KMS-11 (cell line): ENCODE data around the gene BEAN1.

ENCODE experiments used
- H2AFZ ChIP-seq: fragments of 200-600 bp; sonication (generic); 2 replicates; pipeline ENCODE4 v1.6.1; 2016; ENCODE audit warnings: antibody characterized with exemption, mixed run types, low read depth
- H3K27ac ChIP-seq: fragments of 200-600 bp; sonication (generic); 2 replicates; pipeline ENCODE4 v1.6.1; 2016; ENCODE audit warnings: mild to moderate bottlenecking, mixed run types
- H3K27me3 ChIP-seq: fragments of 200-600 bp; sonication (generic); 2 replicates; pipeline ENCODE4 v1.6.1; 2017; ENCODE audit warnings: mild to moderate bottlenecking, low read depth, mixed run types, moderate library complexity; ENCODE audit not compliant: insufficient read depth
- H3K36me3 ChIP-seq: fragments of 200-600 bp; sonication (generic); 2 replicates; pipeline ENCODE4 v1.6.1; 2017; ENCODE audit warnings: mild to moderate bottlenecking, mixed run types; ENCODE audit not compliant: insufficient read depth
- H3K4me1 ChIP-seq: fragments of 200-600 bp; sonication (generic); 2 replicates; pipeline ENCODE4 v1.6.1; 2016; ENCODE audit warnings: mild to moderate bottlenecking, low read depth, mixed run types; ENCODE audit not compliant: poor library complexity, severe bottlenecking
- H3K4me2 ChIP-seq: fragments of 200-600 bp; sonication (generic); 2 replicates; pipeline ENCODE4 v1.7.0; 2016; ENCODE audit warnings: mild to moderate bottlenecking, mixed run types
- H3K4me3 ChIP-seq: fragments of 200-600 bp; sonication (generic); IDR thresholded peaks from 2 replicates; pipeline ENCODE4 v1.6.1; 2017; ENCODE audit warnings: low read depth, low read length, mixed read lengths; ENCODE audit not compliant: insufficient read depth
- H3K79me2 ChIP-seq: fragments of 200-600 bp; sonication (generic); 2 replicates; pipeline ENCODE4 v1.6.1; 2016; ENCODE audit warnings: low read depth, mixed run types; ENCODE audit not compliant: insufficient read depth
- H3K9ac ChIP-seq: fragments of 200-600 bp; sonication (generic); 2 replicates; pipeline ENCODE4 v1.6.1; 2016; ENCODE audit warnings: mild to moderate bottlenecking, mixed run types
- H4K20me1 ChIP-seq: fragments of 200-600 bp; sonication (generic); 2 replicates; pipeline ENCODE4 v1.6.1; 2016; ENCODE audit warnings: mild to moderate bottlenecking, mixed run types; ENCODE audit not compliant: insufficient read depth
- CTCF ChIP-seq: fragments of 200-600 bp; sonication (generic); conservative IDR thresholded peaks from 2 replicates; pipeline ENCODE4 v1.6.1; 2017; ENCODE audit warnings: low read depth, mild to moderate bottlenecking, antibody characterized with exemption, low read length, moderate library complexity, mixed read lengths

The BEAN1 gene

GRCh38 chr16:66434619-66435430, 7.7 kb downstream of the BEAN1 start:
- Histone ChIP-seq H3K36me3 (no peaks in the 10 kb centered on the region), H3K4me2 (no peak overlapping the region), H3K27me3 (no peaks in the 10 kb centered on the region), H3K27ac (no peak overlapping the region), H3K79me2 (no peaks in the 10 kb centered on the region), H3K4me1 (no peaks in the 10 kb centered on the region), H3K4me3 (no peak overlapping the region), H2AFZ (no peak overlapping the region), H4K20me1 (no peaks in the 10 kb centered on the region), H3K9ac (no peak overlapping the region)
- TF ChIP-seq CTCF, result no peak

- no peaks in the 10 kb centered on the region for H3K4me1 ChIP-seq
Observed at GRCh38 chr16:66435896-66436295, 8.8 kb downstream of the BEAN1 start.

GRCh38 chr16:66437391-66437945, 10.4 kb downstream of the BEAN1 start:
- H3K27me3 ChIP-seq, result no peaks in the 10 kb centered on the region
- H2AFZ ChIP-seq, result no peak overlapping the region
- no peak overlapping the region for H3K4me3 ChIP-seq

More at GRCh38 chr16:66435896-66436295, 8.8 kb downstream of the BEAN1 start:
- no peak overlapping the region for H3K4me3 ChIP-seq
- no peak overlapping the region for H3K9ac ChIP-seq
- no peaks in the 10 kb centered on the region for H3K27me3 ChIP-seq
- no peak for TF ChIP-seq CTCF
- H3K4me2 ChIP-seq, result no peak overlapping the region
- no peaks in the 10 kb centered on the region for H3K79me2 ChIP-seq
- no peak overlapping the region for H2AFZ ChIP-seq
- no peaks in the 10 kb centered on the region for H3K36me3 ChIP-seq
- no peaks in the 10 kb centered on the region for H4K20me1 ChIP-seq
- H3K27ac ChIP-seq, result no peak overlapping the region

GRCh38 chr16:66438536-66438935, 11.4 kb downstream of the BEAN1 start:
- H3K9ac ChIP-seq, result no peak overlapping the region
- no peak overlapping the region for H3K27ac ChIP-seq
- no peaks in the 10 kb centered on the region for H4K20me1 ChIP-seq
- no peak overlapping the region for H3K4me3 ChIP-seq
- no peaks in the 10 kb centered on the region for H3K36me3 ChIP-seq
- no peak overlapping the region for H2AFZ ChIP-seq
- no peak for TF ChIP-seq CTCF
- no peak overlapping the region for H3K4me2 ChIP-seq
- no peaks in the 10 kb centered on the region for H3K4me1 ChIP-seq
- H3K27me3 ChIP-seq, result no peaks in the 10 kb centered on the region
- H3K79me2 ChIP-seq, result no peaks in the 10 kb centered on the region

More at GRCh38 chr16:66437391-66437945, 10.4 kb downstream of the BEAN1 start:
- Histone ChIP-seq H3K79me2 (no peaks in the 10 kb centered on the region), H3K4me1 (no peaks in the 10 kb centered on the region), H3K9ac (no peak overlapping the region), H4K20me1 (no peaks in the 10 kb centered on the region), H3K27ac (no peak overlapping the region), H3K36me3 (no peaks in the 10 kb centered on the region), H3K4me2 (no peak overlapping the region)
- no peak for TF ChIP-seq CTCF
